Psoas muscle (tissue), 8 donors: ENCODE data around the gene DNAJC8. TPM values are rescaled to one million over a fixed set of nuclear protein-coding genes. Genes with fewer than 3 reads are reported as not detected.
A peak's percentile ranks its signal among the peaks of the same experiment; 100 is the strongest.

ENCODE experiments used
- ATAC-seq, 4 donors: fragments of 200-7000 bp; cut with Tn5 transposase; one replicate each; pipeline ENCODE4 v1.9.1; 2020; ENCODE audit warnings: moderate library complexity in 3 of 4, mild to moderate bottlenecking in 2 of 4
- DNase-seq, 2 donors: peaks; one replicate each; pipeline ENCODE4 v3.0.0-alpha.2; 2020
- H3K27ac ChIP-seq: fragments of 200-600 bp; one replicate; pipeline ENCODE4 v1.8.0; 2022
- H3K27me3 ChIP-seq, 3 donors: fragments of 200-600 bp in 1 of 3; one replicate each; pipeline versions ENCODE4 v1.6.1 to v1.8.0; 2013 to 2022; ENCODE audit warnings: low read length in 2 of 3, mild to moderate bottlenecking in 2 of 3, moderate library complexity in 1 of 3; ENCODE audit not compliant: insufficient read depth in 3 of 3
- H3K36me3 ChIP-seq, 2 donors: fragments of 200-600 bp in 1 of 2; one replicate each; pipeline versions ENCODE4 v1.6.1 to v1.8.0; 2013 to 2022; ENCODE audit warnings: low read depth in 1 of 2, mild to moderate bottlenecking in 1 of 2, moderate library complexity in 1 of 2; ENCODE audit not compliant: insufficient read depth in 1 of 2
- H3K4me1 ChIP-seq: fragments of 200-600 bp; one replicate; pipeline ENCODE4 v1.8.0; 2022
- H3K4me3 ChIP-seq: fragments of 200-600 bp; one replicate; pipeline ENCODE4 v1.8.0; 2022; ENCODE audit warnings: mild to moderate bottlenecking
- H3K9me3 ChIP-seq: fragments of 200-600 bp; one replicate; pipeline ENCODE4 v1.8.0; 2022
- CTCF ChIP-seq: fragments of 200-600 bp; IDR thresholded peaks from one replicate; pipeline ENCODE4 v1.8.0; 2022; ENCODE audit warnings: antibody characterized with exemption
- WGBS, 3 donors: extraction: QIAGEN DNeasy Blood & Tissue Kit; methylation state at CpG; one replicate each; pipeline versions ENCODE4 v1.1.6 to v1.1.7; 2013; 5-methylcytosine and 5-hydroxymethylcytosine counted together
- intact Hi-C, 2 donors: fragments of 100-400 bp; cut with DNase I; formaldehyde crosslinking; loops; one replicate each; pipeline versions ENCODE4 v1.11.0 to v1.14.2; 2022
- polyA plus RNA-seq, 3 donors: library from polyadenylated mRNA; stranded (reverse); fragments of 200-250 nt; gene quantifications; one replicate each; pipeline ENCODE4 v1.2.3, GENCODE V29; 2013
- total RNA-seq, 4 donors: library from RNA; stranded (reverse); fragmentation: NEBNext Ultra II Directional in 2 of 4; extraction: Animal tissue kit (Norgen Biotek cat#: 25700) in 2 of 4; gene quantifications; one replicate each; pipeline versions ENCODE4 v1.2.1 to v1.2.4, GENCODE V29; 2021 to 2023
- donor health status: healthy with polysubstance abuse.
- donor health status: DM: no; HTN: no; CAD: no; lungs with moderate emphysema.
- donor health status: Bipolar disorder and iron deficiency.
- donor health status: healthy.
- donor health status: DM: yes; HTN: yes; CAD: no.
- donor health status: DM: no; HTN: no; CAD: no.
- donor health status: DM: no; HTN: no; CAD: no.
- donor health status: DM: yes; HTN: yes; CAD: no.

The DNAJC8 gene
- total and polyA plus RNA-seq, 7 donors = 46.6 to 116 (median 64.0) TPM

- 59 to 66% (median 61%) methylated on average over 18 of the region's 18 CpGs for WGBS, 3 donors
- intact Hi-C loops = no loop called here
- ATAC-seq (no peak), DNase-seq (peak in 1 of 2 donors; percentile 50)
- Histone ChIP-seq H3K36me3 (no peaks in the 10 kb centered on the region), H3K4me1 (no peaks in the 10 kb centered on the region), H3K27ac (no peak within 1 kb of the TSS), H3K27me3 (peaks cover 0 to 2% (median 0%) of the 10 kb centered on the region in 3 donors), H3K9me3 (no peaks in the 10 kb centered on the region), H3K4me3 (peak within 1 kb of the TSS; percentile 36)
- no peak for TF ChIP-seq CTCF
These were observed 56.0 kb downstream of the DNAJC8 start, which contains the start of gene PTAFR for GRCh38 chr1:28176492-28177470. TSS of gene PTAFR (minus strand) at chr1:28176690. CDS start at chr1:28151021, 25,669 bp downstream.

GRCh38 chr1:28175955-28176485, 56.8 kb downstream of the DNAJC8 start:
- Histone ChIP-seq H3K4me3 (peak overlapping the region; percentile 36), H3K27me3 (peaks cover 0 to 2% (median 0%) of the 10 kb centered on the region in 3 donors), H3K36me3 (no peaks in the 10 kb centered on the region), H3K4me1 (no peaks in the 10 kb centered on the region), H3K27ac (no peak overlapping the region), H3K9me3 (no peaks in the 10 kb centered on the region)
- ATAC-seq = no peak
- intact Hi-C loops = no loop called here
- peak in 1 of 2 donors; percentile 31 for DNase-seq
- WGBS, 3 donors = 80 to 90% (median 89%) methylated on average over 8 of the region's 8 CpGs
- no peak for TF ChIP-seq CTCF

DNA sequence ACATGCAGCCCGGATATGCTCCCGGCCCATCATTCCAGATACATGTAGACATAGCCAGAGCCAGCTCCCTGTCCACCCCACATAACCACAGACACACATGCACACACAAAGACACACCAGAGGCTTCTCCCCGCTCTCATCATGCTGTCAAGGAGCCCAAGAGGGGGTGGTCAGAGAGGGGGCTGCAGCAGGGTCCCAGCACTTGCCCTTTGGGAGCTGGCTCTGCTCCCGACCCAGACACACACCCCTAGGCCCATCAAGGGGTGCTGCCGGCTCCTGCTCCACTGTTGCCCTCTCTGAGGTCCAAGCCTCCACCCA, 58.9 kb downstream of the DNAJC8 start:
- no peak overlapping the region for H3K27ac ChIP-seq
- DNase-seq = no peak
- no peaks in the 10 kb centered on the region for H3K4me1 ChIP-seq
- ATAC-seq = no peak
- no peaks in the 10 kb centered on the region for H3K36me3 ChIP-seq
- 55 to 69% (median 62%) methylated on average over 5 of the region's 5 CpGs for WGBS, 3 donors
- TF ChIP-seq CTCF = no peak
- intact Hi-C loops = no loop called here
- peak overlapping the region; percentile 24 for H3K4me3 ChIP-seq
- no peaks in the 10 kb centered on the region for H3K27me3 ChIP-seq
- no peaks in the 10 kb centered on the region for H3K9me3 ChIP-seq

GRCh38 chr1:28173151-28173979, 59.5 kb downstream of the DNAJC8 start:
- Histone ChIP-seq H3K27ac (no peak overlapping the region), H3K27me3 (no peaks in the 10 kb centered on the region), H3K36me3 (no peaks in the 10 kb centered on the region), H3K4me3 (peak overlapping the region; percentile 24), H3K9me3 (no peaks in the 10 kb centered on the region), H3K4me1 (no peaks in the 10 kb centered on the region)
- WGBS, 3 donors = 65 to 73% (median 67%) methylated on average over 11 of the region's 11 CpGs
- TF ChIP-seq CTCF = no peak
- DNase-seq (peak in 1 of 2 donors; percentile 40), ATAC-seq (no peak)
- intact Hi-C loops = no loop called here
